Dendritic cell treated with granulocyte-macrophage colony-stimulating factor and Interleukin-4, amounts not matched to agents 40 ng/mL and 50 ng/mL, for 4 days (primary cell): ENCODE data around the gene CTSZ.

Experiments used
- H3K27ac Mint-ChIP-seq: one replicate; pipeline ENCODE4 v1.8.0; 2022; ENCODE audit warnings: mild to moderate bottlenecking, mixed read lengths
- H3K27me3 Mint-ChIP-seq: one replicate; pipeline ENCODE4 v1.8.0; 2022; ENCODE audit warnings: mild to moderate bottlenecking, mixed read lengths
- H3K36me3 Mint-ChIP-seq: one replicate; pipeline ENCODE4 v1.8.0; 2022; ENCODE audit warnings: low read depth, mixed read lengths
- H3K4me1 Mint-ChIP-seq: one replicate; pipeline ENCODE4 v1.8.0; 2022; ENCODE audit warnings: low read depth, mixed read lengths
- H3K4me3 Mint-ChIP-seq: one replicate; pipeline ENCODE4 v1.8.0; 2022; ENCODE audit warnings: mild to moderate bottlenecking, moderate library complexity, mixed read lengths
- H3K9me3 Mint-ChIP-seq: one replicate; pipeline ENCODE4 v1.8.0; 2022; ENCODE audit warnings: mixed read lengths
- intact Hi-C: fragments of 100-400 bp; cut with micrococcal nuclease; formaldehyde crosslinking; loops from one replicate; pipeline ENCODE4 v1.15.0; 2022

CTSZ gene

DNA sequence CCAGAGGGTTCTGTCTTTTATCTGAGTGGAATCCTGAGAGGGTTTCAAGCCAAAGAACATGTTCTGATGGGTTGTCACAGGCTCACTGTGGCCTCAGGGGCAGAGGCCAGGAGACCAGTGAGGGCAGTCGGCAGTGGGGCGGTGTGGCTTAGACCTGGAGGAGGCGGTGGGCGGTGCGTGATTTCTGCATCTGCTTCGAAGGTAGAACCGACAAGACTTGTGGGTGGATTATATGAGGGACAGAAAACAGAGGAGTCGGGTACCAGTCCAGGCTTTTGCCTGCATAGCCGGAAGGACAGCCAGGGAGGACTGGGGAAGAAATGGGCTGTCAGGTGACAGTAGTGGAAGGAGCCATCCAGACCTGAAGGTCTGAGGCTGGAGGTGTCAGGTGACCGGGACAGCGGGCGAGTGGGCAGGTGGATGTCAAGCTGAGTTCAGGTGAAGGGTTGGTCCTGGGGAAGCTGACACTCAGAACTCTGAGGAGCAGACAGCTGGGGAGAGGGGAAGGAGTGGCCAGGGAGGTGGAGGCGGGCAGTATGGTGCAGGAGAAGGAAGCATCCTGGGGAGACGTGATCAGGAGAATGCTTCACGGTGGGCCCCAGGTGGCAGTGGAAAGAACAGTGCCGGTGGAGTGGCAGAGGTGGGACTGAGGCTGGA, 3.1 kb downstream of the CTSZ start:
- no peaks in the 10 kb centered on the region for H3K27me3 Mint-ChIP-seq
- peaks cover 83% of the 10 kb centered on the region for H3K36me3 Mint-ChIP-seq
- H3K4me3 Mint-ChIP-seq: peak overlapping the region; percentile 98
- H3K4me1 Mint-ChIP-seq: peaks cover 75% of the 10 kb centered on the region
- peak overlapping the region; percentile 90 for H3K27ac Mint-ChIP-seq
- intact Hi-C loops: no loop called here
- no peaks in the 10 kb centered on the region for H3K9me3 Mint-ChIP-seq

DNA sequence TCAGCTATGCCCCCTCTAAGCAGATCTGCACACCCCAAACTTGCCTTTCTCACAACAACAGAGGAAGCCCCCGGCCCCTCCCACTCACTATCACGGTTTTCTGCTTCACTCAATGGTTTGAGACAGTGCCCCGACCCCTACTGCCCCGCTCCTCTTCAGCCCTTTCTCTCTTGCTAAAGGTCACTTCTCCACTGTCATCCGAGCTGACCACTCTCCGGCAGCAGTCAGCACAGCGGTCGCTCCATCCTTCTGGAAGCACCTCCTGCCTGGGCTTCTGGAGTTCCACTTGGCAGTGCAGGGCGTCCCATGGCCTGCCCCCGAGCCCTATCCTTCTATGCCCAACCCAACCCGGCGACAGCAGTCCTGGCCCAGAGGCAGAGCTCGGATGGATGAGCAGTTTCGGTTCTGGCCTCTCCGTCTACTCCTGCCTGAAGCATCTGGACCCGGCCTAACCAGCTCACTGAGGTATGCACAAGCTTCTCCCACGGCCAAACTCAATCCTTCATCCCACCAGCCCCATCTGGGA, 4.1 kb downstream of the CTSZ start:
- H3K27me3 Mint-ChIP-seq: no peaks in the 10 kb centered on the region
- H3K9me3 Mint-ChIP-seq: no peaks in the 10 kb centered on the region
- intact Hi-C loops: no loop called here
- H3K4me1 Mint-ChIP-seq: peaks cover 74% of the 10 kb centered on the region
- peak overlapping the region; percentile 98 for H3K4me3 Mint-ChIP-seq
- H3K27ac Mint-ChIP-seq: peak overlapping the region; percentile 90
- peaks cover 93% of the 10 kb centered on the region for H3K36me3 Mint-ChIP-seq

DNA sequence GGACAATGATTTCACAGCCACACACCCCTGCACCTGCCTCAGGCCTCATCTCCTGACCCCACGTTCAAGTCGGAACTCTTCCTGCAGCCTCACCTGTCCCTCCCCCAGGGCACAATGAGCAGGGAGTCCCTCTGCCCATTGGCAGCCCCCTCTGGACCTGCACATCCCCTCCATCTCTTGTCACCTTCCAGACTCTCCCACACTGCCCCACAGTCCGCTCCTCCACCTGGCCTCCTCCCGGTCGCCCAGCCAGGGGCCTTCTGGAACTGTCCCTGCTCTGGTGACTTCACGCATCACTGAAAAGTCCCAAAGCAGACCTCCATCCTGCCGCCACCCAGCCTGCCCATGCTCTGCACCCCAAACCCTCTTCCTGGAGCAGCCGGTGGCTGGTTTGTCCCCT, 4.7 kb downstream of the CTSZ start:
- Mint-ChIP-seq H3K27me3 (no peaks in the 10 kb centered on the region), H3K27ac (peak overlapping the region; percentile 90), H3K4me3 (peak overlapping the region; percentile 98), H3K4me1 (peaks cover 72% of the 10 kb centered on the region), H3K9me3 (no peaks in the 10 kb centered on the region), H3K36me3 (peaks cover 94% of the 10 kb centered on the region)
- intact Hi-C loops: no loop called here

- H3K27me3 Mint-ChIP-seq: no peaks in the 10 kb centered on the region
- peaks cover 100% of the 10 kb centered on the region for H3K36me3 Mint-ChIP-seq
- no peak overlapping the region for H3K4me3 Mint-ChIP-seq
- no peaks in the 10 kb centered on the region for H3K9me3 Mint-ChIP-seq
- H3K4me1 Mint-ChIP-seq: peaks cover 77% of the 10 kb centered on the region
- peak overlapping the region; percentile 90 for H3K27ac Mint-ChIP-seq
- intact Hi-C loops: no loop called here
Observed at GRCh38 chr20:59001449-59002171, 5.4 kb downstream of the CTSZ start.

- Mint-ChIP-seq H3K9me3 (no peaks in the 10 kb centered on the region), H3K27me3 (no peaks in the 10 kb centered on the region), H3K27ac (peak overlapping the region; percentile 90), H3K4me3 (no peak overlapping the region), H3K4me1 (peaks cover 82% of the 10 kb centered on the region), H3K36me3 (peaks cover 100% of the 10 kb centered on the region)
- intact Hi-C loops: no loop called here
Observed at GRCh38 chr20:59001068-59001448, 6.0 kb downstream of the CTSZ start.

- Mint-ChIP-seq H3K27me3 (no peaks in the 10 kb centered on the region), H3K36me3 (peaks cover 100% of the 10 kb centered on the region), H3K27ac (peak overlapping the region; percentile 90), H3K4me1 (peaks cover 90% of the 10 kb centered on the region), H3K9me3 (no peaks in the 10 kb centered on the region), H3K4me3 (peak overlapping the region; percentile 9)
- intact Hi-C loops: no loop called here
Observed at GRCh38 chr20:59000326-59000725, 6.7 kb downstream of the CTSZ start.

DNA sequence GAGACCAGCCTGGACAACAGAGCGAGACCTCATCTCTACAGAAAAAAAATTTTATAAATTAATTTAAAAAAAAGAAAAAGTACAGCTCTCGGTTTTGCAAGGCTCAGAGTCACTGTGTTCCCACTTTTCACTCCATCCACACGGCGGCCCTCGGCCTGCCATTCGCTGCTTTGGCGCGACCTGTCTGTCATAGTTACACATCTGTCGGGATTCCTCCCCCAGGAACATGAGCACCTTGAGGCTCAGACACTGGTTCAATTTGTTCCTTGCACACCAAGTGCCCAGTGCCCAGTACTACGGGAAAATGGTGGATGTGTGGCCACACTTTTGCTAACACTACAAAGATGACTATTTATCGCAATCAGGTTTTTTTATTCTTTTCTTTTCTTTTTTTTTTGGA, 8.4 kb downstream of the CTSZ start:
- peaks cover 77% of the 10 kb centered on the region for H3K4me1 Mint-ChIP-seq

GRCh38 chr20:58997141-58997770, 9.8 kb downstream of the CTSZ start:
- Mint-ChIP-seq H3K27me3 (no peaks in the 10 kb centered on the region), H3K4me1 (peaks cover 63% of the 10 kb centered on the region), H3K4me3 (no peak overlapping the region), H3K27ac (peak overlapping the region; percentile 55), H3K9me3 (no peaks in the 10 kb centered on the region), H3K36me3 (peaks cover 100% of the 10 kb centered on the region)
- intact Hi-C loops: no loop called here

More for the DNA sequence above, 8.4 kb downstream of the CTSZ start:
- Mint-ChIP-seq H3K27me3 (no peaks in the 10 kb centered on the region), H3K27ac (peak overlapping the region; percentile 34), H3K36me3 (peaks cover 100% of the 10 kb centered on the region), H3K4me3 (no peak overlapping the region), H3K9me3 (no peaks in the 10 kb centered on the region)
- intact Hi-C loops: no loop called here

- H3K9me3 Mint-ChIP-seq: no peaks in the 10 kb centered on the region
- H3K4me1 Mint-ChIP-seq: peaks cover 53% of the 10 kb centered on the region
- H3K36me3 Mint-ChIP-seq: peaks cover 98% of the 10 kb centered on the region
- intact Hi-C loops: no loop called here
- H3K27ac Mint-ChIP-seq: peak overlapping the region; percentile 61
- no peaks in the 10 kb centered on the region for H3K27me3 Mint-ChIP-seq
- H3K4me3 Mint-ChIP-seq: no peak overlapping the region
Observed at GRCh38 chr20:58996226-58996611, 10.8 kb downstream of the CTSZ start.

DNA sequence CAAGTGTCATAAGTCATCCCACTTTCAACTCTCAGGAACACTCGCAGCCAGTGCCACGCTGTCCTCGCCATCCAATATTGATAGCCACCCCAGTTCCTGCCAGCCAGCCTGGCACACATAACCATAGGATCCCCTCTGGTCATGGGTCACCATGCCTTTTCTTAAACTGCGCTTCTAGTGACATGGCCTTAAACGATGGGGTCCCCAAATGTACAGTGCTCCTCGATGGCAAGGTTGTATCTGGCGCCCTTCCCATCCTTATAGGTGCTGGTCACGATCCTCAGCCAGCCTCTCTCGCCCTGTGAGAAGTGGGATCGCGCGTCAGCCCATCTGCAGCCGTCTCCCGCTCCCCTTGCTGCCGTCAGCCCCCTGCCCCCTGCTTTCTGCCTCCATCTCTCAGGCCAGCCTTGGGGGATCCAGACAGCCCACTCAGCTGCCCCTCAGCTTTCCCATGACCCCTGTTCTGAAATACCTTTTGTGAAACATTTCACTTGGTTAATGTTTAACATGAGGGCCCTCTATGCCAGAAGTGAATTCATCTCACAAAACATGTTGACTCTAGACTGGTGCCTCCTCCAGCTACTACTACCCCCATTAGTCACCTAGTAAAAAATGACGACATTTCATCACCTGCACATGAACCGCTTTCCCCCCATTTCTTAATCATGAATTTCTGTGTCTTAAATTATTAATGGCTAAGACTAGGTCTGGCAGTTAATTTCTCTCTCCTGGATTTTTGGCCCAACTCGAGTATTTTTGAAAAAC, 11.4 kb downstream of the CTSZ start:
- Mint-ChIP-seq H3K4me1 (peaks cover 47% of the 10 kb centered on the region), H3K27ac (peak overlapping the region; percentile 61), H3K36me3 (peaks cover 98% of the 10 kb centered on the region), H3K27me3 (no peaks in the 10 kb centered on the region), H3K9me3 (no peaks in the 10 kb centered on the region), H3K4me3 (no peak overlapping the region)
- intact Hi-C loops: no loop called here

- H3K9me3 Mint-ChIP-seq: no peaks in the 10 kb centered on the region
- H3K27ac Mint-ChIP-seq: peak overlapping the region; percentile 61
- peaks cover 41% of the 10 kb centered on the region for H3K4me1 Mint-ChIP-seq
- no peaks in the 10 kb centered on the region for H3K27me3 Mint-ChIP-seq
- peaks cover 98% of the 10 kb centered on the region for H3K36me3 Mint-ChIP-seq
- H3K4me3 Mint-ChIP-seq: no peak overlapping the region
- intact Hi-C loops: loop anchor here (5.0 kb wide), 1 partner anchor 97 kb away; no protein-coding TSS in a partner anchor
Observed at GRCh38 chr20:58994390-58995159, 12.5 kb downstream of the CTSZ start.

- no peaks in the 10 kb centered on the region for H3K27me3 Mint-ChIP-seq
- H3K27ac Mint-ChIP-seq: peak overlapping the region; percentile 41
- no peaks in the 10 kb centered on the region for H3K9me3 Mint-ChIP-seq
- intact Hi-C loops: loop anchor here (5.0 kb wide), 1 partner anchor 96 kb away; no protein-coding TSS in a partner anchor
- H3K4me1 Mint-ChIP-seq: peaks cover 31% of the 10 kb centered on the region
- no peak overlapping the region for H3K4me3 Mint-ChIP-seq
- H3K36me3 Mint-ChIP-seq: peaks cover 98% of the 10 kb centered on the region
Observed at GRCh38 chr20:58993332-58994248, 13.5 kb downstream of the CTSZ start.
